Duodenal mucosa (tissue), 2 donors: ENCODE results near the gene ADSL.

Source experiments
- H3K27ac ChIP-seq: one replicate; pipeline ENCODE4 v1.7.0; 2013; ENCODE audit warnings: low read depth, low read length
- H3K27me3 ChIP-seq, 2 donors: one replicate each; pipeline ENCODE4 v1.7.0; 2013; ENCODE audit warnings: low read length in 2 of 2, control low read depth in 1 of 2; ENCODE audit not compliant: insufficient read depth in 2 of 2, control insufficient read depth in 1 of 2
- H3K36me3 ChIP-seq, 2 donors: one replicate each; pipeline ENCODE4 v1.7.0; 2013; ENCODE audit warnings: low read length in 2 of 2, control low read depth in 1 of 2; ENCODE audit not compliant: insufficient read depth in 2 of 2, control insufficient read depth in 1 of 2
- H3K4me1 ChIP-seq, 2 donors: one replicate each; pipeline ENCODE4 v1.7.0; 2013; ENCODE audit warnings: low read length in 2 of 2, control low read depth in 1 of 2; ENCODE audit not compliant: insufficient read depth in 2 of 2, control insufficient read depth in 1 of 2
- H3K4me3 ChIP-seq, 2 donors: one replicate each; pipeline ENCODE4 v1.7.0; 2013; ENCODE audit warnings: low read length in 2 of 2, low read depth in 1 of 2
- H3K9ac ChIP-seq, 2 donors: one replicate each; pipeline ENCODE4 v1.7.0; 2013; ENCODE audit warnings: low read length in 2 of 2, low read depth in 1 of 2
- H3K9me3 ChIP-seq, 2 donors: one replicate each; pipeline ENCODE4 v1.7.0; 2013; ENCODE audit warnings: low read length in 2 of 2, control low read depth in 1 of 2; ENCODE audit not compliant: control insufficient read depth in 1 of 2

The ADSL gene

GRCh38 chr22:40346185-40347118 is at the start of gene ADSL:
Gene ADSL (plus strand): TSS chr22:40346500. CDS start chr22:40346559, 59 bp downstream.
- peak within 1 kb of the TSS; percentile 64 for H3K27ac ChIP-seq
- H3K4me3 ChIP-seq, result peak within 1 kb of the TSS; percentile 85 to 97
- H3K27me3 ChIP-seq, result no peaks in the 10 kb centered on the region
- H3K36me3 ChIP-seq, result peaks cover 0 to 24% of the 10 kb centered on the region in 2 donors
- H3K9me3 ChIP-seq, result no peaks in the 10 kb centered on the region
- peaks cover 10 to 25% of the 10 kb centered on the region in 2 donors for H3K4me1 ChIP-seq
- H3K9ac ChIP-seq, result peak within 1 kb of the TSS; percentile 63 to 73

- Histone ChIP-seq H3K27ac (no peak overlapping the region), H3K36me3 (peaks cover 30 to 57% of the 10 kb centered on the region in 2 donors), H3K4me3 (no peak overlapping the region), H3K4me1 (no peaks in the 10 kb centered on the region), H3K27me3 (no peaks in the 10 kb centered on the region), H3K9me3 (no peaks in the 10 kb centered on the region), H3K9ac (no peak overlapping the region)
Observed at GRCh38 chr22:40300316-40300715, 46.0 kb upstream of the ADSL start.

GRCh38 chr22:40300884-40301672 is 45.2 kb upstream of the ADSL start:
- Histone ChIP-seq H3K4me1 (no peaks in the 10 kb centered on the region), H3K9me3 (no peaks in the 10 kb centered on the region), H3K36me3 (peaks cover 34 to 58% of the 10 kb centered on the region in 2 donors), H3K9ac (no peak overlapping the region), H3K27me3 (no peaks in the 10 kb centered on the region), H3K27ac (no peak overlapping the region), H3K4me3 (no peak overlapping the region)

- Histone ChIP-seq H3K9me3 (no peaks in the 10 kb centered on the region), H3K27me3 (no peaks in the 10 kb centered on the region), H3K36me3 (peaks cover 33 to 56% of the 10 kb centered on the region in 2 donors), H3K4me3 (no peak overlapping the region), H3K9ac (no peak overlapping the region), H3K4me1 (no peaks in the 10 kb centered on the region), H3K27ac (no peak overlapping the region)
Observed at GRCh38 chr22:40302149-40302548, 44.2 kb upstream of the ADSL start.

GRCh38 chr22:40305625-40306024 is 40.7 kb upstream of the ADSL start:
- H3K4me1 ChIP-seq, result no peaks in the 10 kb centered on the region
- no peaks in the 10 kb centered on the region for H3K27me3 ChIP-seq
- peaks cover 53 to 75% of the 10 kb centered on the region in 2 donors for H3K36me3 ChIP-seq
- no peak overlapping the region for H3K9ac ChIP-seq
- H3K9me3 ChIP-seq, result no peaks in the 10 kb centered on the region
- H3K27ac ChIP-seq, result no peak overlapping the region
- H3K4me3 ChIP-seq, result no peak overlapping the region

- Histone ChIP-seq H3K4me3 (no peak overlapping the region), H3K9me3 (no peaks in the 10 kb centered on the region), H3K36me3 (peaks cover 53 to 76% of the 10 kb centered on the region in 2 donors), H3K27ac (no peak overlapping the region), H3K4me1 (no peaks in the 10 kb centered on the region), H3K27me3 (no peaks in the 10 kb centered on the region), H3K9ac (no peak overlapping the region)
Observed at GRCh38 chr22:40308999-40309573, 37.2 kb upstream of the ADSL start.

GRCh38 chr22:40309631-40310030 is 36.7 kb upstream of the ADSL start:
- no peaks in the 10 kb centered on the region for H3K27me3 ChIP-seq
- H3K9me3 ChIP-seq, result no peaks in the 10 kb centered on the region
- no peak overlapping the region for H3K9ac ChIP-seq
- H3K4me1 ChIP-seq, result no peaks in the 10 kb centered on the region
- no peak overlapping the region for H3K27ac ChIP-seq
- peaks cover 57 to 81% of the 10 kb centered on the region in 2 donors for H3K36me3 ChIP-seq
- H3K4me3 ChIP-seq, result no peak overlapping the region

GRCh38 chr22:40310081-40310767 is 36.1 kb upstream of the ADSL start:
- H3K9me3 ChIP-seq, result no peaks in the 10 kb centered on the region
- H3K4me3 ChIP-seq, result no peak overlapping the region
- peaks cover 57 to 79% of the 10 kb centered on the region in 2 donors for H3K36me3 ChIP-seq
- no peaks in the 10 kb centered on the region for H3K27me3 ChIP-seq
- H3K27ac ChIP-seq, result no peak overlapping the region
- no peaks in the 10 kb centered on the region for H3K4me1 ChIP-seq
- H3K9ac ChIP-seq, result no peak overlapping the region

GRCh38 chr22:40310768-40311120 is 35.6 kb upstream of the ADSL start:
- H3K27me3 ChIP-seq, result no peaks in the 10 kb centered on the region
- no peaks in the 10 kb centered on the region for H3K4me1 ChIP-seq
- H3K27ac ChIP-seq, result no peak overlapping the region
- peaks cover 56 to 79% of the 10 kb centered on the region in 2 donors for H3K36me3 ChIP-seq
- no peaks in the 10 kb centered on the region for H3K9me3 ChIP-seq
- no peak overlapping the region for H3K4me3 ChIP-seq
- no peak overlapping the region for H3K9ac ChIP-seq
